HG03159 (cell line): ENCODE measurements around the gene ALDH1L1.

Experiments used
- ATAC-seq: cut with Tn5 transposase; IDR thresholded peaks from one replicate; pipeline ENCODE4 v1.9.1; 2021; ENCODE audit warnings: mild to moderate bottlenecking, moderate library complexity; ENCODE audit not compliant: unreplicated experiment

Gene ALDH1L1

GRCh38 chr3:126124148-126124868, 56.1 kb downstream of the ALDH1L1 start:
- no peak for ATAC-seq

GRCh38 chr3:126121632-126122031, 58.8 kb downstream of the ALDH1L1 start:
- no peak for ATAC-seq

- ATAC-seq: no peak
These were observed 59.3 kb downstream of the ALDH1L1 start for GRCh38 chr3:126121074-126121473.

- no peak for ATAC-seq
These were observed 60.4 kb downstream of the ALDH1L1 start for GRCh38 chr3:126119976-126120375.

- no peak for ATAC-seq
These were observed 61.2 kb downstream of the ALDH1L1 start for GRCh38 chr3:126119008-126119675.

GRCh38 chr3:126118591-126118990, 61.8 kb downstream of the ALDH1L1 start:
- ATAC-seq: no peak

GRCh38 chr3:126117786-126118185, 62.6 kb downstream of the ALDH1L1 start:
- no peak for ATAC-seq

GRCh38 chr3:126117212-126117611, 63.2 kb downstream of the ALDH1L1 start:
- ATAC-seq: no peak

- no peak for ATAC-seq
These were observed 63.9 kb downstream of the ALDH1L1 start for GRCh38 chr3:126116526-126116925.

GRCh38 chr3:126114443-126115386, 65.7 kb downstream of the ALDH1L1 start:
- ATAC-seq: no peak

GRCh38 chr3:126113733-126114442, 66.5 kb downstream of the ALDH1L1 start:
- no peak for ATAC-seq

GRCh38 chr3:126113238-126113555, 67.2 kb downstream of the ALDH1L1 start:
- no peak for ATAC-seq

- no peak for ATAC-seq
These were observed 67.7 kb downstream of the ALDH1L1 start for GRCh38 chr3:126112531-126113237.

- no peak for ATAC-seq
These were observed 68.6 kb downstream of the ALDH1L1 start for GRCh38 chr3:126111566-126112475.

GRCh38 chr3:126111126-126111551, 69.2 kb downstream of the ALDH1L1 start:
- ATAC-seq: no peak

GRCh38 chr3:126110431-126111125, 69.8 kb downstream of the ALDH1L1 start:
- no peak for ATAC-seq

- no peak for ATAC-seq
These were observed 70.5 kb downstream of the ALDH1L1 start for GRCh38 chr3:126109880-126110235.

- no peak for ATAC-seq
These were observed 71.1 kb downstream of the ALDH1L1 start for GRCh38 chr3:126109146-126109879.
